ENCODE results near the gene KCNC1.

Gene KCNC1

GRCh38 chr11:17798253-17798652, 63.7 kb downstream of the KCNC1 start:
- DNase-seq, result no peak

- no peak for DNase-seq
Observed at GRCh38 chr11:17798716-17799115, 64.1 kb downstream of the KCNC1 start.

DNA sequence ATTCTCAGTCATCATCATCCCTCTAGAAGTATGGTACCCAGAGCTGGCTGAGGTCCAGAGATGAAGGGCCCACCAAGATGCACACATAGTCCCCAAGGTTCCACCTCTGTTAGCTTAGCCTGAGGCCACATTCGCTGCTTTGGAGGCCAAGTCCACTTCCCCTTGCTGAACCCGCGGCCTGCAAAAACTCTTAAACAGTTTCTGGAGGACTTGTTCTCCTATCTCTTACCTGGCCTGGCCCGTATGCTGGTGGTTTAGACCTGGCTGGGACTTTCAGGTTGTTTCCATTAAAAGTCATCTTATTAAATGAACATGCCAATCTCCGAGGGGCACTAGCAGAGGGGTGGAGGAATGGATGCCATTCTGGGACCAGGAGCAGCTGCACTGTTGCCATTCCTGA, 64.6 kb downstream of the KCNC1 start:
- no peak for DNase-seq

- no peak for DNase-seq
Observed at GRCh38 chr11:17801166-17801565, 66.6 kb downstream of the KCNC1 start.

- DNase-seq, result peak; percentile 69
Observed at GRCh38 chr11:17802491-17802890, 67.9 kb downstream of the KCNC1 start.

GRCh38 chr11:17803754-17804334, 69.3 kb downstream of the KCNC1 start:
- no peak for DNase-seq

- DNase-seq, result no peak
Observed at GRCh38 chr11:17805043-17805442, 70.5 kb downstream of the KCNC1 start.

DNA sequence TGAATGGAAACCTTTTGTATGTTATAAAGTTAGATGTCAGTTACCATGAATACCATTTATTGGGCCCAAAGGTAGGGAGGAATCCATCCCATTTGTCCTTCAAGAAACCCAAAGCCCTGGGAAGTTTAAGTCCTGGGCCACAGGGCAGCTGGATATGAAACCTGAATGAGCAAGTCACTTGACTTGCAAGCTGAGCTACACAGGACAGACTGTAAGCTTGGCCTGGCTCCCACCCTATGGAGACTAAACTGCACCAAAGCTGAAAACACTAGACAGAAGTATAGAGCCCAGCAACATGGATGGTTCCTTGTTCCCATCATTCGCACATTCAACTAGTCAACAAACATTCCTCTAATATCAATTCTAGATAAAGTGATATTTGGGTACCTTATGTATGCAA, 71.3 kb downstream of the KCNC1 start:
- DNase-seq, result no peak

DNA sequence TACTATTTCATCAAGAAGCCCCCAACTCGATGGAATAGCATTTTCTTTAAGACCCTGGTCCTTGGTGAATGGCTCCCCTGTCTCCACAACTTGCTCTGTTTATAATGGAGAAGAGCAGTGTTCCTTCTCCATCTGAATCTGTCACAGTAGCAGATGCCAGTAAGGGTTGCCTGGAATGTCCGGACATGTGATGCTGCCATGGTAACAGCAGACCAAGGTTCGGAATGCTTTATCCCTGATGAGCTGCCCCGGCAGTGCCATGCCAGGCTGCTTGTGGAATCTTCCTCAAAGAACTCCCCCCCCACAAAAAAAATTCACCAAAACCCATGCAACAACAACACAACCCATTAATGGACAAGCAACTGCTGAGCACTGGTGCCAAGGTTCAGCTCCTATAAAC, 72.5 kb downstream of the KCNC1 start:
- DNase-seq, result no peak

- no peak for DNase-seq
Observed at GRCh38 chr11:17810041-17810440, 75.5 kb downstream of the KCNC1 start.

- no peak for DNase-seq
Observed at GRCh38 chr11:17810746-17811145, 76.2 kb downstream of the KCNC1 start.

GRCh38 chr11:17811352-17811751, 76.8 kb downstream of the KCNC1 start:
- DNase-seq, result no peak

DNA sequence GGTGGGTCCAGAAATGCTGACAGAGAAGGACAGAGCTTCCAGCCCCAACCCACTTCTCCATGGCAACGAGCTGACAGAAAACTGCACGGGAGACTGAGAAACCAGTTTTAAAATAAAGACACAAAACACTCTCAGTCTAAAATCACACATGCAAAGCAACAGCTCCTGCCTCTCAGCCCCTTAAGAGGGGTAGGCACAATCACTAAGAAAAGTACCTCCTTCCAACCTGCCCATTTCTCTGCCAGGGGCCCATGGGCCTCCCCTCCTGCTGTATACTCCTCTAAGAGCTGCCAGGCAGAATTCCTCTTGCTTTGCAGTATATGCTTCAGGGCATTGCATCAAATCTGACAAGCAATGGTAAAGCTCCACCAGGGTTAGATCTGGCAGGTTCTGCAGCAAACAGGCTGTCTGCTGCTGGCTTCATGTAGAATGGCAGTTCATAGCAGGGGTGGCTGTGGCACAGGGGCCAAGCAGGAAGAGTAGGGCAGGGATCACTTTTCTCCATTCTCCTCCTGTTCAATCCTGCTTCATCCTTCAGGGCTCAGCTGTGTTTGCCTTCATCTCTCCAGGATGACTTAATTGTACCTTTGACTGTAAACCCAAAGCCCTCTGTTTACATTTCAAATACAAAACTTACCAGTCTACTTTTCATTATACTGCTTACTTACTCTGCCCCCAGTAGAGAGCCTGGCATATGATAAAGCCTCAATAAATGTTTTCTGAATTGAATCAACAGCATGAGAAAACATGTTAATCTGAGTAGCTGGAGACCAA, 77.7 kb downstream of the KCNC1 start:
- DNase-seq, result no peak

DNA sequence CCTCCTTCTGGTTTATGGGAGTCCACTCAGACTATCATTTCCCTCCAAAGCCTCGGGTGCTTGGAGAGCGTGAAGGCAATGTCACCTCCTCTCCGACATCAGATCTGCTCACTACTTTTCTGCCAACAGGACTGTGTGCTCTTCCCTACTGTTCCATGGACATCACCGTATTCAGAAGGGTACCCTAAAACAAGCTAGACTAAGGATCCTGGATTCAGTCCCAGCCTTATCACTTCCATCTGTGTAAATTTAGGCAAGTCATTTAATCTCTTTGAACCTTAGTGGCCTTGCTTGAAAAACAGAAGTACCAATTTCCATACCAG, 78.2 kb downstream of the KCNC1 start:
- DNase-seq, result no peak

DNA sequence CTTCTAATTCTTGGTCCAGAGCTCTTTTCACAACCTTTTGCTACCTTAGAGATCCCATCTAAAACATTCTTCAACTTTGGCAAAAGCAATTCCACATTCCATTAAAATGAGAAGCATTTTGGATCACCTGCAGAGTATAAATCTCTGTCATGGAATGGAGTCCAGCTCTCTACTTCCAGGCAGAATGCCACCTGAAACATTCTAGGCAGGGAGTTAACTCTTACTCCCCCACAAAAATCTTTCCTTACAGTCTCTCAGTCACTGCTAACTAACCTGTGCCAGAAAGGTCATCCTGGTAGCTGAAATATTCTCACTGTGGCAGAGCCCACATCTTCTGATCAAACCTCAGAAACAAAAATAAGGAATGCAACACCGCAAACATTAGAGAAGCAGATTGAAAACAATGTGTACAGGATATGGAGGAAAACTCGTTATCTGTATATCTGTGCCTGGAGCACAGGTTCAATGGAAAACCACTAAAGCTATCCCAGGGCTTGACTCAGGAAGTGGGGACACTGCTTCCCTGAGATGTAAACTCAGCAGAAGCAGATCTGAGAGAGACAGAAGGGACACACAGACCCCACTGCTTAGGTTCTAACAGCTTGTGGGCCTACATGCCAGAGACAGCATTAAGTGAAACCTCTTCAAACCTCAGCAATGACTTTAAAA, 78.9 kb downstream of the KCNC1 start:
- no peak for DNase-seq

DNA sequence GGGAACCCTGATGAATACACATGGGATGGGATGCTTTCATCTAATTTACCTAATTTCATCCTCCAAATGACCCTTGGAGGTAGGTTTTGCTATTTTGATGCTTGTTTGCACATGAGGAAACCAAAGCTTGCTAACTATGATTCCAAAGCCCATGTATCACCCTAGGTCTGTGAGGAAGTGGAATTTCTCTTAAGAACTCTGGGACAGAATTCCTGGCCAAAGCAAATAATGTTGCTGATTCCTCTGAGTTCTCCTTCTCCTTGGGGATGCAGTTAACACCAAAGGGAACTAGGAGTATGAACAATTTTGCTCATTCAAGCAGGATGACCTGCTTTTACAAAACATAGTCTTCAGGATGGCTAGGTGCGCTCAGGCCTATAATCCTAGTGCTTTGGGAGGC, 80.0 kb downstream of the KCNC1 start:
- DNase-seq, result no peak

GRCh38 chr11:17816232-17816931, 81.8 kb downstream of the KCNC1 start:
- no peak for DNase-seq

- no peak for DNase-seq
Observed at GRCh38 chr11:17821648-17822400, 87.2 kb downstream of the KCNC1 start.

- DNase-seq, result no peak
Observed at GRCh38 chr11:17822401-17822781, 87.8 kb downstream of the KCNC1 start.

- DNase-seq, result peak; percentile 23
Observed at GRCh38 chr11:17827006-17827405, 92.4 kb downstream of the KCNC1 start.

DNA sequence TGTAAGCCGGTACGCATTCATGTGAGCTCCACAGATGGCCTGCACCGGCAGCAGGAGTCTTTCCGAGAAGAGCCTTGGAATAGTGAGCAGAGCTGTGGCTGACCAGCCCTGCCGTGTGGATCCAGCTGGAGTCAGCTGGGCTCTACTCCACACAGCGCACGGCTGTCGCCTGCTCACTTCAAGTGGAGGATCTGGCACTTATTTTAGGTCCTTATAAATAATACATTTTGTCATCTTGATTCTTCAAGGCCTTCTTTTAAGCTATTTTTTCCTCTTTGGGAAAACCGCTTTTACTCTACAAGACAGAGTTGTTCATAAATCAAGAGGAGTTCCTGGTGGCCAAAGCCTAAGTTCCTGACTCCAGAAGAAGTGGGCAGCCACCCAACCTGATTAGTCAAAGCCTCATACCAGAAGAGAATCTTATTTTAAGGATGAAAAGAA, 93.8 kb downstream of the KCNC1 start:
- no peak for DNase-seq

GRCh38 chr11:17831228-17831627, 96.6 kb downstream of the KCNC1 start:
- DNase-seq, result no peak

GRCh38 chr11:17831883-17832282, 97.3 kb downstream of the KCNC1 start:
- no peak for DNase-seq
